ENCODE measurements around the gene RSPH4A.
"Not testable (repeated sequence)": the region's sequence is repeated elsewhere in the genome, so short reads cannot be mapped to it uniquely, and the experiment has no call there.

Gene RSPH4A

DNA sequence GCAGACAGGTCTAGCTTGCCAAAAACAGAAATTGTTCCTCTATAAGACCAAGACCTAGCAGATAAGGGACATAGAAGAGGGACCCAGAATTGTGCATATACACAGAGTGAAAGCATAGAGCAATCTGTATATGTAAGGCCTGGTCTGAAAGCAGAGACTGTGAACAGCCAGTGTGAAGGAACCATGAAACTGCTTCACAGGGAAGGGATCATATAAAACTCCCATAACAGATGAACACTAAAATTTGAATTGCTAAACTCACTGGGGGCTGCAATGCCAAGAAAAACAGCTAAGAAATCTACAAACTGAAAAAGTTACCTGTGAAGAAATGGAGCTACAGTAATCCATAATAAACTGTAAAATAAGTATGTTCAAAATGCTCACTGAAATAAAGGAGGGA lies 45.3 kb downstream of the RSPH4A start:
- no peak for DNase-seq (ENCODE audit: low spot score)
- TF ChIP-seq, protein P1, sequence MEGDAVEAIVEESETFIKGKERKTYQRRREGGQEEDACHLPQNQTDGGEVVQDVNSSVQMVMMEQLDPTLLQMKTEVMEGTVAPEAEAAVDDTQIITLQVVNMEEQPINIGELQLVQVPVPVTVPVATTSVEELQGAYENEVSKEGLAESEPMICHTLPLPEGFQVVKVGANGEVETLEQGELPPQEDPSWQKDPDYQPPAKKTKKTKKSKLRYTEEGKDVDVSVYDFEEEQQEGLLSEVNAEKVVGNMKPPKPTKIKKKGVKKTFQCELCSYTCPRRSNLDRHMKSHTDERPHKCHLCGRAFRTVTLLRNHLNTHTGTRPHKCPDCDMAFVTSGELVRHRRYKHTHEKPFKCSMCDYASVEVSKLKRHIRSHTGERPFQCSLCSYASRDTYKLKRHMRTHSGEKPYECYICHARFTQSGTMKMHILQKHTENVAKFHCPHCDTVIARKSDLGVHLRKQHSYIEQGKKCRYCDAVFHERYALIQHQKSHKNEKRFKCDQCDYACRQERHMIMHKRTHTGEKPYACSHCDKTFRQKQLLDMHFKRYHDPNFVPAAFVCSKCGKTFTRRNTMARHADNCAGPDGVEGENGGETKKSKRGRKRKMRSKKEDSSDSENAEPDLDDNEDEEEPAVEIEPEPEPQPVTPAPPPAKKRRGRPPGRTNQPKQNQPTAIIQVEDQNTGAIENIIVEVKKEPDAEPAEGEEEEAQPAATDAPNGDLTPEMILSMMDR (IDR thresholded peaks at IDR 0.05; ENCODE audit: extremely low read depth, missing control alignments), result no peak

DNA sequence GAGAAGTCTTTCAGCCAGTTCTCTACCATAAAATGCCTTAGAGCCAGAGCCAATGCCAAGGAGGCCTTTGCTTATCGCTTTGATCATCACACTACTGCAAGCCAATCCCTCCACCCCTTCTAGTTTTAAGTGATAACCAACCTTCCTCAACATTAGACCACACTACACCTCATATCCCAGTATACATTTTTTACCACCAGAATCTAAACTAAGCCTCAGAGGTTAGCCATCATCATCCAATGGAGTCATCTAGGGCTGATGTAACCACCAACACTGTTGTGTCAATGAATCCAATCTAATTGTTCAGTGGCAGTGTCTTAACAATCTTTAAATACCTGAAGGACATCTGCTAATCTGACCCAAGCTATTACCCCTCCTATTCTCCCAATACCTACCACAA lies 45.9 kb downstream of the RSPH4A start:
- no peak for DNase-seq (ENCODE audit: low spot score)
- TF ChIP-seq, protein P1 (IDR thresholded peaks at IDR 0.05; ENCODE audit: extremely low read depth, missing control alignments), result no peak

DNA sequence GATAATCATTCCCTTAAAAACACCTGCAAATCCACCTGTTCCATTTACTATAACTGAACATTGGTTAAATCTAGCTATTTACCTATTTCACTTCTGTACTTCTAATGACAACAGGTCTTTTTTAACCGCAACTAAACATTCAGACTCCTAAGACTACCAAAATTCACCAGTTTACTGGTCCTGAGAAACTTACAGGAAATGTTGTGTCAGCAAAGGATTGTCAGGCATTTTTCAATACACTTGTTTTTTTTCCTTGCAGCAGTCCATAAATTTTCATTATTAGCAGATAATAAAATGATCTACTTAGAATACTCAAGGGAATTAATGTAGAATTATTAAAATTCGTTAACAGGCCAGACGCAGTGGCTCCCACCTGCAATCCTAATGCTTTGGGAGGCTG lies 47.0 kb downstream of the RSPH4A start:
- TF ChIP-seq, protein P1 (IDR thresholded peaks at IDR 0.05; ENCODE audit: extremely low read depth, missing control alignments), result no peak

DNA sequence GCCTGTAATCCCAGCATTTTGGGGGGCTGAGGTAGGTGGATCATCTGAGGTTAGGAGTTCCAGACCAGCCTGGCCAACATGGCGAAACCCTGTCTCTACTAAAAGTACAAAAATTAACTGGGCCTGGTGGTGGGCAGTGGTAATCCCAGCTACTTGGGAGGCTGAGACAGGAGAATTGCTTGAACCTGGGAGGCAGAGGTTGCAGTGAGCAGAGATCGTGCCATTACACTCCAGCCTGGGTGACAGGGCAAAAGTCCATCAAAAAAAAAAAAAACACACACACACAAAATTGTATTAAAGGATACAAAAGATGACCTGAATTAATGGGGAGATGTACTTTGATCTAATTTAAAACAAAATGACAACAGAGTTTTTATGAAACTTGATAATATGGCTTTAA lies 47.9 kb downstream of the RSPH4A start:
- not testable (repeated sequence) for DNase-seq (ENCODE audit: low spot score)

More for the DNA sequence above, 47.0 kb downstream of the RSPH4A start:
- DNase-seq (ENCODE audit: low spot score), result no peak

DNA sequence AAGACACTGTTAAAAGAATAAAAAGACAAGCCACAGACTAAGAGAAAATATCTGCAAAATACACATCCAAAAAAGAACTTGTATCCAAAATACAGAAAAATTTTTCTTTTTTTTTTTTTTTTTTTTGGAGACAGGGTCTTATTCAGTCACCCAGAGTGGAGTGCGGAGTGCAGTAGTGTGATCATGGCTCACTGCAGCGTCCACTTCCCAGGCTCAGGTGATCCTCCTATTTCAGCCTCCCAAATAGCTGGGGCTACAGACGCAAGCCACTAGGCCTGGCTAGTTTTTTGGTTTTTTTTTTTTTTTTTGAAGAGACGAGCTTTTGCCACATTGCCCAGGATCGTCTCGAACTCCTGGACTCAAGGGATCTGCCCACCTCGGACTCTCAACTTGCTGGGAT lies 49.2 kb downstream of the RSPH4A start:
- DNase-seq (ENCODE audit: low spot score), result no peak
- TF ChIP-seq, protein P1 (IDR thresholded peaks at IDR 0.05; ENCODE audit: extremely low read depth, missing control alignments), result no peak

DNA sequence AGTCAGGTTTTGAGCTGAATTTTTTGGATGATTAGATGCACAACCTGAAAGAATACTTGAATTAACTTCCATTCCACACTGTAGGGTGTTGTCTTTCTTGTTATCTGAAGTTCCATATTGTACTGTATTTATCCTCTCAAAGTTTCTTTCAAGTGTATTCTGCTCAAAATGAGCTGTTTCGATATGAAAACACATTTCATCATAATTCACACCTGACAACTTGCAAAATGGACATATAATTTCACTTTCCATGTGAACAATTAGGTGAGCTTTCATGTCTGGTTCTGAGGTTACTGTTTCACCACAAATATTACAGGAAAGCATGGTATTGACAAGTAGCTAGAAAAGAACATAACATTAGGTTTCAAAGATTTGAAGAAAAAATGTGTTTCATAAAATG lies 50.6 kb downstream of the RSPH4A start:
- DNase-seq (ENCODE audit: low spot score), result peak; percentile 17
- TF ChIP-seq, protein P1 (IDR thresholded peaks at IDR 0.05; ENCODE audit: extremely low read depth, missing control alignments), result no peak

DNA sequence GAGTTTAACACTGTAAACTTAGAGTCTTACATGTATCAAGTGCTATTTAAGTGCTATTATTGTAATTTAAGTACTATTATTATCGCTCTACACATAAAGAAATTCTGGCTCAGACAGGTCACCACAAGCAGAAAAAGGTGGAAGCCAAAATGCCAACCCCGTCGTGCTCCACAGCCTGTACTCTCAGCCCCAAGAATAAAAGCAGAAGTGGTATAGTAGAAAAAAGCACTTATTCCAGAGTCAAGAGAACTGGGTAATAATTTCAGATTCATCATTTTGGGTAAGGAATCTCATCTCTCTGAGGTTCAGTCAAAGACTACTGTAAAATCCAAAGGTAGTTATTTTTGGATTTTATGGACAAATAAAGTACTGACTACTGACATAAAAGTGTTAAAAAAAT lies 51.3 kb downstream of the RSPH4A start:
- TF ChIP-seq, protein P1 (IDR thresholded peaks at IDR 0.05; ENCODE audit: extremely low read depth, missing control alignments), result no peak
- DNase-seq (ENCODE audit: low spot score), result no peak

DNA sequence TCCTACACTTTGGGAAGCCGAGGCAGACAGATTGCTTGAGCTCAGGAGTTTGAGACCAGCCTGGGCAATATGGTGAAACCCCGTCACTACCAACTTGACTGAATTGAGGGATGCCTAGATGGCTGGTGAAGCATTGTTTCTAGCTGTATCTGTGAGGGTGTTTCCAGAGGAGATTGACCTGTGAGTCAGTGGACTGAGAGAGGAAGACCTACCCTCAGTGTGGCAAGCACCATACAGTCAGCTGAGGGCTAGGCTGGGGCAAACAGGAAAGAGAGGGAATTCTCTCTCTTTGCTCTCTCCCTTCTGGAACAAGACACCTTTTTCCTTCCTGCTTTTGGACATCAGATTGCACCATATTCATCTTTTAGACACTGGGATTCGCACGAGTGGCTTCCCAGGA lies 56.0 kb downstream of the RSPH4A start:
- TF ChIP-seq, protein P1 (IDR thresholded peaks at IDR 0.05; ENCODE audit: extremely low read depth, missing control alignments), result no peak
- no peak for DNase-seq (ENCODE audit: low spot score)

Measured in GM20000 (cell line).